GM18520 (cell line): ENCODE results near the gene PICALM.
"Not testable (repeated sequence)": the region's sequence is repeated elsewhere in the genome, so short reads cannot be mapped to it uniquely, and the experiment has no call there.

Experiments used
- ATAC-seq: cut with Tn5 transposase; IDR thresholded peaks from one replicate; pipeline ENCODE4 v1.9.1; 2021; ENCODE audit not compliant: unreplicated experiment

PICALM gene

GRCh38 chr11:86068951-86069407 lies at the start of gene PICALM:
PICALM (minus strand) TSS chr11:86069084; CDS start chr11:86068780, 304 bp downstream.
- ATAC-seq: peak; percentile 84

GRCh38 chr11:86118253-86118652 lies 49.4 kb upstream of the PICALM start:
- ATAC-seq: no peak

- ATAC-seq: no peak
Measured at GRCh38 chr11:86117712-86118063, 48.8 kb upstream of the PICALM start.

- ATAC-seq: no peak
Measured at GRCh38 chr11:86117001-86117711, 48.3 kb upstream of the PICALM start.

DNA sequence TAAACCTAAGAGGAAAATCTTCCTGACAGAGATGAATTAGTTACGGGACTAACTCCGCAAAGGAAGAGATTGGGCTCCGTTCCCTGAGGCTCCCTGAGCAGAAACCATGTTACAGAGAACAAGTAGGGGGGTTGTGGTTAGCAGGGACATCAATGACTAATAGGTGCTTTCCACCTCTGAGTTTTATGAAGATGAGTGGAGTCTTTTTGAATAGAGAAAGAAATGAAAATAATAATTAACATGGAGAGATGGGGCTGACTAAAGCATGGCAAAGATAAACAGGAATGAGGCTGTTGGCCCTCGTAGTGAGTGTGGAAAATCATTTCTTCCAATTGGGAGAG lies 47.5 kb upstream of the PICALM start:
- peak; percentile 79 for ATAC-seq

DNA sequence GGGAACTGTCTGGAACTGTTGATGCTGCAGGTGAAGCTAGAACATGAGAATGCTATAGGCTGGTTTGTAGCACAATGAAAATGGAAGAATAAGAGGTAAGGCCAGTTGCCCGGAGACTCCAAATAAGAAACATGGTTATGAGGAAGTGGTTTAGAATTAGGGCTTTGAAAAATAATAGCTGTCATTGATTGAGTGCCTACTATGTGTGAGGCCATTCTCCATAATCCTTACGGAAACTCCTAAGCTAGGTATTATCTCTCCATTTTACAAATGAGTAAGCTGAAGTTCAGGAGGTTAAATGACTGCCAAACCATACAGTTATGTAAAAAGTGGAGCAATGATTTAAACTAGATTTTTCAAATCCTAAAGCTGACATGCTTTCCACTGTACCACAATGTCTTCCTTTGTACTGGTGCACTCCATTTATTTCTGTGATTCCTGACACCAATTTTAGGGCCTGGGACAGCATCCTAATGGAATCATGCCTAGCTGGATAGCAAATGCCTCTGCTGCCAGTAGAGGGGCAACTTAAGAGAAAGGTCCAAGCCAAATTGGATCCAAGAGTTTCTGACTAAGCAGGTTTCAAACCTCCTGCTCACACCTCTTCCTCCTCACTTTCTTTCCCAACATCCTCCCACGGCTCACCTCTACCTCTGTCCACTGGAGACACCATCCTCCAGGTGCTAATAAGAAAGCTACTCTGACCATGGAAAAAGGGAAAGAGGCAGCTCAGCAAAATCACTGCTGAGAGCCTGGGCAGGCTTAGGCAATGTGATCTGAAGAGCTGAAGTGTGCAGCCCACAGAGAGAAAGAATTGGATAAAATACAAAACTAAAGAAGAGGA lies 46.9 kb upstream of the PICALM start:
- peak; percentile 15 for ATAC-seq

- ATAC-seq: no peak
Measured at GRCh38 chr11:86108890-86109638, 40.2 kb upstream of the PICALM start.

DNA sequence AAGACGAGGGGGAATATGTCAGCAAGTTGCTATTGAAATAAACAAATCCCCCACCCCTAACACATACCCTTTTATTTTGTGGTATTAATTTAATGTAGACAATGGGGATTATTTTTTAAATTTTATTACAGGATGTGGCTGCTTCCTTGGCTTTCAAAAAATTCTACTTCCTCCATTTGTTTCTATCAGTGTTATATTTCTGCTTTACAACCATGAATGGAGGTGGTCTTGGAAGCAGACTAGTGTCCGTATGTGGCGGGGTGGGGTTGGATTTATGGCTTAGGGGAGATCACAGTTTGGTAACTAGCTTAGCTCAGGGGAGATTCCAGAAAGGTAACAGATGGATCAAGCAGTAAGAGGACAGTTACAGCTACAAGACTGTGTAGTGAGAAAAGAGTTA lies 39.3 kb upstream of the PICALM start:
- no peak for ATAC-seq

DNA sequence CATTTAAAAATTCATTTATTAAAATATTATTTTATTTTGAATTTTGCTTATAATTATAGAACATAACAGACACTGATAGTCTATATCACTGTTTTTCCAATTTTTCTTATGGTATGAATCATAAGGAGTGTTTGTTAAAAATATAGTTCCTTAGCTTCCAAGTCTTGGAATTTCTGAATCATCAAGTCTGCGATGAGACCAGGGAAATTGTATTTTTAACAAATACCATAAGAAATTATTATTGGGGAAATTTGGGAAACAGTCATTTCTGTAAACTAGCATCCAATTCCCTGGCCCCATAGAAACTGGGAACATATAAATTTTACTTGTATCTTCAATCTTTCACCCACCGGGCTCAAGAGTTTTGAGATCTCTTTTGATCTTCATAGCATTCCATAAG lies 38.0 kb upstream of the PICALM start:
- ATAC-seq: no peak

DNA sequence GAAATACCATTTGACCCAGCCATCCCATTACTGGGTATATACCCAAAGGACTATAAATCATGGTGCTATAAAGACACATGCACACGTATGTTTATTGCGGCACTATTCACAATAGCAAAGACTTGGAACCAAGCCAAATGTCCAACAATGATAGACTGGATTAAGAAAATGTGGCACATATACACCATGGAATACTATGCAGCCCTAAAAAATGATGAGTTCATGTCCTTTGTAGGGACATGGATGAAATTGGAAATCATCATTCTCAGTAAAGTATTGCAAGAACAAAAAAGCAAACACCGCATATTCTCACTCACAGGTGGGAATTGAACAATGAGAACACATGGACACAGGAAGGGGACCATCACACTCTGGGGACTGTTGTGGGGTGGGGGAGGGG lies 37.1 kb upstream of the PICALM start:
- not testable (repeated sequence) for ATAC-seq

GRCh38 chr11:86105601-86106000 lies 36.7 kb upstream of the PICALM start:
- not testable (repeated sequence) for ATAC-seq

- no peak for ATAC-seq
Measured at GRCh38 chr11:86103808-86104207, 34.9 kb upstream of the PICALM start.

- no peak for ATAC-seq
Measured at GRCh38 chr11:86101941-86102407, 33.1 kb upstream of the PICALM start.

- no peak for ATAC-seq
Measured at GRCh38 chr11:86101493-86101892, 32.6 kb upstream of the PICALM start.

DNA sequence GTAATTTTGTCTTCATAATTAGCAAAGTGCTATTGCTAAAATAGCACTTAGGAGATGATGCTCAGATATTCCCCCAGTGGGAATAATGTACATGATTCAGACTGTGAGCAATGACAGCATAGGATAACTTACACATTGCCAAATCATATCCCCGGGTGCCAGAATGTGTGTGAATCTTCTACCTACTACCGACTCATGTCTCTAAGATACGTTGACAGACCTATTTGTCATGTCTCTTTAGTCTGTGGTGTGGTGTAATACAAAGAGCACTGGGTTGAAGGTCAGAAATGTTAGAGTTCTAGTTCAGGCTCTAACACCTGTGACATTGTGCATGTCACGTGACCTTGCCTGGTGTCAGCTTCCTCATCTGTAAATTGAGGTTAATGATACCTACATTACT lies 31.0 kb upstream of the PICALM start:
- no peak for ATAC-seq

GRCh38 chr11:86097980-86098379 lies 29.1 kb upstream of the PICALM start:
- ATAC-seq: no peak

GRCh38 chr11:86091566-86091965 lies 22.7 kb upstream of the PICALM start:
- ATAC-seq: no peak

GRCh38 chr11:86091086-86091485 lies 22.2 kb upstream of the PICALM start:
- ATAC-seq: no peak

GRCh38 chr11:86089659-86090058 lies 20.8 kb upstream of the PICALM start:
- no peak for ATAC-seq

DNA sequence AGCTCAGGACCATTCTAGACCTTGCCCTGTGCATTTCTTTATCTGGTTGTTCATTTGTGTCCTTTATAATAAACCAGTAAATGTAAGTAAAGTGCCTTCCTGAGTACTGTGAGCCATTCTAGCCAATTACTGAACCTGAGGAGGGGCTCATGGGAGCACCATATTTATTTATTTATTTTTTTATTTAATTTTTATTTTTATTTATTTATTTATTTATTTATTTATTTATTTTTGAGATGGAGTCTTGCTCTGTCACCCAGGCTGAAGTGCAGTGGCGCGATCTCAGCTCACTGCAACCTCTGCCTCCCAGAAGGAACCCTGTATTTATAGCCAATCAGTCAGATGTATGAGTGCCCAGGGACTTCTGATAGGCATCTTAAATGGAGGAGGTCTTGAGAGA lies 18.8 kb upstream of the PICALM start:
- not testable (repeated sequence) for ATAC-seq

- no peak for ATAC-seq
Measured at GRCh38 chr11:86087256-86087655, 18.4 kb upstream of the PICALM start.

DNA sequence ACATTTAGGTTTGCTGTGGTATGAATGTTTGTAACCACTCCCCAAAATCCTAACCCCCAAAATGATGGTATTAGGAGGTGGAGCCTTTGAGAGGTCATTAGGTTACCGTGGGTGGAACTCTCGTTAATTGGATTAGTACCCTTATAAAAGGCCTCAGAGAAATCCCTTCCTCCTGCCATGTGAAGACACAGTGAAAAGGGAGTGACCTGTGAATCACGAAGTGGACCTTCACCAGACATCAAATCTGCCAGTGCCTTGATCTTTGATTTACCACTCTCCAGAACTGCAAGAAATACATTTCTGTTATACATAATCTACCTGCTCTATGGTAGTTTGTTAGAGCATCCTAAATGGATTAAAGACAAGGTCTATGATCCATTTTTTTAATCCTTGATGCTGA lies 12.6 kb upstream of the PICALM start:
- no peak for ATAC-seq
